BE2C (cell line): ENCODE results near the gene ISM2.

Source experiments
- DNase-seq: peaks from one replicate; pipeline ENCODE4 v3.0.0-alpha.2; 2020
- H3K27me3 ChIP-seq: fragments of 250-450 bp; sonication (Bioruptor Pico); 2 replicates; pipeline ENCODE4 v1.5.1; 2020; ENCODE audit warnings: mild to moderate bottlenecking
- H3K36me3 ChIP-seq: fragments of 250-450 bp; sonication (Bioruptor Pico); 2 replicates; pipeline ENCODE4 v1.5.1; 2020; ENCODE audit warnings: mild to moderate bottlenecking
- H3K4me1 ChIP-seq: fragments of 250-450 bp; sonication (Bioruptor Pico); 2 replicates; pipeline ENCODE4 v1.5.1; 2020
- H3K4me3 ChIP-seq: 2 replicates; pipeline ENCODE4 v1.5.1; 2011; ENCODE audit warnings: low read depth, low read length
- H3K9me3 ChIP-seq: fragments of 250-450 bp; sonication (Bioruptor Pico); 2 replicates; pipeline ENCODE4 v1.5.1; 2020
- TF ChIP-seq, protein P1 (sequence below): IDR thresholded peaks from 2 replicates; pipeline ENCODE4 v1.5.1; 2012; ENCODE audit warnings: mild to moderate bottlenecking, low read depth, low read length

Gene ISM2

DNA sequence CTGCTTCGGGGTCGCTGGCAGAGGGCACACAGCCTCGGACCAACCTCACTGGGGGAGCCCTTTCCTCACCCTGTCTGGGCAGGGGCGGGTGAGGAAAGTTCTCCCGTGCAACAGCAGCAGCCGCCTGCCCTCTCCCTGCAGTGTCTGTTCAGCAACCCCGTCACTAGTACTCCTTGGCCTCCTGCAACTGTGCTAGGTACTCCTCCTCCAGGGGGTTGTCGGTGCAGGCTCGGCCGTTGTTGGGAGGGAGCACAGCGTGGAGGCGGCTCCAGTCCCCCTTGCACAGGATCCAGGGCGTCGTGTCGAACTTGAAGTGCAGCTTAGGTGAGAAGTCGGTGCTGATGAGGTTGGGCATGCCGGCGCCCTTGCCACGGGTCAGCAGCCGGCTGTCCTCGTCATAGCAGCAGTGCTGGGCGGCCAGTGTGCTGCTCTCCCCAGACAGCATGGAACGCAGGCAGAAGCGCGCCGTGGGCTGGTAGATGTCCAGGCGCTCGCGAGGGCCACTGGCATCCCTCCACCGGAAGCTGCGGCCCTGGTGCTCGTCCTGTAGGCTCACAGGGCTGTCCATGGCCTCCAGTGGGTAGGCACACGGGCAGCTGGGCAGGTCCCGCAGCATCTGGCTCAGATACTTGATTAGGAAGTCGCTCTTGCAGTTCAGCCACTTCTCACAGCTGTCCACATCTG lies 23.0 kb downstream of the ISM2 start:
- no peaks in the 10 kb centered on the region for H3K4me1 ChIP-seq
- H3K9me3 ChIP-seq, result no peaks in the 10 kb centered on the region
- no peak for DNase-seq
- H3K27me3 ChIP-seq, result no peaks in the 10 kb centered on the region
- no peaks in the 10 kb centered on the region for H3K36me3 ChIP-seq
- TF ChIP-seq, protein P1, sequence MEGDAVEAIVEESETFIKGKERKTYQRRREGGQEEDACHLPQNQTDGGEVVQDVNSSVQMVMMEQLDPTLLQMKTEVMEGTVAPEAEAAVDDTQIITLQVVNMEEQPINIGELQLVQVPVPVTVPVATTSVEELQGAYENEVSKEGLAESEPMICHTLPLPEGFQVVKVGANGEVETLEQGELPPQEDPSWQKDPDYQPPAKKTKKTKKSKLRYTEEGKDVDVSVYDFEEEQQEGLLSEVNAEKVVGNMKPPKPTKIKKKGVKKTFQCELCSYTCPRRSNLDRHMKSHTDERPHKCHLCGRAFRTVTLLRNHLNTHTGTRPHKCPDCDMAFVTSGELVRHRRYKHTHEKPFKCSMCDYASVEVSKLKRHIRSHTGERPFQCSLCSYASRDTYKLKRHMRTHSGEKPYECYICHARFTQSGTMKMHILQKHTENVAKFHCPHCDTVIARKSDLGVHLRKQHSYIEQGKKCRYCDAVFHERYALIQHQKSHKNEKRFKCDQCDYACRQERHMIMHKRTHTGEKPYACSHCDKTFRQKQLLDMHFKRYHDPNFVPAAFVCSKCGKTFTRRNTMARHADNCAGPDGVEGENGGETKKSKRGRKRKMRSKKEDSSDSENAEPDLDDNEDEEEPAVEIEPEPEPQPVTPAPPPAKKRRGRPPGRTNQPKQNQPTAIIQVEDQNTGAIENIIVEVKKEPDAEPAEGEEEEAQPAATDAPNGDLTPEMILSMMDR, result no peak
- H3K4me3 ChIP-seq, result no peak overlapping the region

DNA sequence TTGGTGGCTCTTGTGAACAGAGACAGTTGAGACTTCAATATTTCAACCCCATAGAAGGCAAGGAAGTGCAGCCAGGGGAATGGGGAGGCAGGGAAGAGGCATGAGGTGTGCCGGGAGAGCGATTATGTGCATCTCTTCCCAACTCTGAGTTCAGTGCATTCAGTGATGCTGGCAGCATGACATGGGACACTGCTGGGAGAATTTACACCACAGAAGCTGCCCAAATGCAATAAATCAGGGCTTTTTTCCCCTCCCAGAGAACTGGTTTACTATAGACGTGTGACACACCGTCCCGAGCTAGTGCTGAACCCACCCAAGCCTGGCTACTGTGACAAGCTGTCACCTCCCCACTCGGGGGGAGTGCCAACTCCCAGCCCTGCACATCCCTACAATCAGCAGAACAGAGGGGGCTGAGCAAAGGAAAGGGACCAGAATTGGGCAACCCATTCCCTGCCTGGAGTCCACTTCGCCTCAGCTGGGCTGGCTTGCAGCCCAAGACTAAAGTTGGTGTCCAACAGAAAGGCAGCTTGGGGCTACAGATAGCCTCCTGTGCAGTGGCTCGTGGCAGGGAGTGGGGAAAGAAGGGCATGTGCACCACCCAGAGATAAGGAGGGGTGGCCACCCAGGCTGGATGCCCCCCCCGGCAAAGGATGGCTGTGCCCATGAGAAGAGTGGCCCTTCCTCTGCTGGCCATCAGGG lies 24.0 kb downstream of the ISM2 start:
- TF ChIP-seq, protein P1, result no peak
- Histone ChIP-seq H3K27me3 (no peaks in the 10 kb centered on the region), H3K4me3 (no peak overlapping the region), H3K9me3 (no peaks in the 10 kb centered on the region), H3K36me3 (peaks cover 5% of the 10 kb centered on the region), H3K4me1 (no peaks in the 10 kb centered on the region)
- DNase-seq, result no peak

DNA sequence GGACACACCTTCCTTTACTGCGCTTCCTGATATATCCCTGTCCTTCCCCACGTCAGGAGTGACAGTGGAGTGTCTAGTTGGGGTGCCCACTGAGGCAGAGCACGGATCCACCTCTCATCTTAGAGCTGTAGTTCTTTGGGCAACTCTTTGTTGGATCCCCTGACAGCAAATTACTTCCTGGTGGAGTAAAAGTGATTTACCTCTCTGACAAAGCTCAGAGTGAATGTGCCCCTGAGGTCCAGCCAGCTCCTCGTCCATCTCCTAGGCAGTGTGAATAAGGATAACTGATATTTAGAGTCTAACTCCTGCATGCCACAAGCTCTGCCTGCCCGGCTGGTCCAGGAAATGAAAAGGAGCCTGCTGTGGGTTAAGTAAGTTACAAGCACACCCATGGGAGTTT lies 24.7 kb downstream of the ISM2 start:
- Histone ChIP-seq H3K36me3 (peaks cover 12% of the 10 kb centered on the region), H3K9me3 (no peaks in the 10 kb centered on the region), H3K27me3 (no peaks in the 10 kb centered on the region), H3K4me1 (no peaks in the 10 kb centered on the region), H3K4me3 (no peak overlapping the region)
- no peak for DNase-seq
- TF ChIP-seq, protein P1, result no peak

DNA sequence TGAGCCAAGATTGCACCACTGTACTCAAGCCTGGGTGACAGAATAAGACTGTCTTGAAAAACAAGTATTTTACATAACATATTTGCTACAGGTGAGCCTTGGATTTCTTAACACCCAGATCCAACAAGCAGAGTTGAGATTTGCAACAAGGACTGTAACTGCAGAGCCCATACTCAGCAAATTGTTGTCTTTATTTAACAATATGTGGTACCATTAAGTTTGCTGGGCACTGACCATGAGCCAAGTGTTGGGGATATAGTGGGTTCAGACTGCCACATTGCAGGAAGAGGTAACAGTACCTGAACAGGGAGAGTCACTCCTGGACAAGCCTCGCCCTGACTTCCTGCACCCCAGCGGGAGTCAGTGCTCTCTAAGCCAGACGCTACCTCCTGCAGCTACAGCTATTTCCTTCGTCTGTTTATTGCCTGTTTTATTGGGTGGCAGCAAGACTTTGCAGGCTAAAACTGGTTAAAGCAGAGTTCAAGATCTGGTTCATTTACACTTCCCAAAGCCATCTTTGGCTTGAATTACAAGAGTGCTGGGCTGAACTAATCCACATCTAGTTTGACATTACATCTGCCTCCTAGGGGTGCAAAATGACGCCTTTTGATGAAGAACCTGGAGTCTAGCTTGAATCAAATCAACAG lies 28.3 kb downstream of the ISM2 start:
- no peaks in the 10 kb centered on the region for H3K9me3 ChIP-seq
- no peak overlapping the region for H3K4me3 ChIP-seq
- TF ChIP-seq, protein P1, result no peak
- no peaks in the 10 kb centered on the region for H3K4me1 ChIP-seq
- no peak for DNase-seq
- no peaks in the 10 kb centered on the region for H3K27me3 ChIP-seq
- peaks cover 43% of the 10 kb centered on the region for H3K36me3 ChIP-seq

DNA sequence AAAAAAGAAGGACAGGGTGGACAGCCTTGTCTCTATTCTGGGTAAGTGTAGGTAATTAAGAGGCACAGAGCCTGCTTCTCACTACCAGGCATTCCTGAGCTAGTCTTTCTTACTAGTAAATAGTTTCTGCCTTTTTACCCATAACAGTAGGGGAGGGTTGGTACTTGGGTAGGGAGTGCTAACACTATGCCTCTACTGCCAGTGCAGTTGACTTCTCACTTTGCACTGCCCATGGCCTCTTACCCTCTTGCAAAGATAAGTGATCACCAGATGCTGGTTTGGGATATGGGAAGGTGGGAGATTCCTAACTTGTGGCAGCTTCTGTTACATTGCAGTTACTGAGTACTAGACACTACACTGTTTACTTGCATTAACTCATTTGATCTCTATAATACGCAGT lies 29.1 kb downstream of the ISM2 start:
- TF ChIP-seq, protein P1, result no peak
- DNase-seq, result no peak
- H3K4me3 ChIP-seq, result no peak overlapping the region
- no peaks in the 10 kb centered on the region for H3K27me3 ChIP-seq
- no peaks in the 10 kb centered on the region for H3K9me3 ChIP-seq
- H3K4me1 ChIP-seq, result no peaks in the 10 kb centered on the region
- H3K36me3 ChIP-seq, result peaks cover 52% of the 10 kb centered on the region

DNA sequence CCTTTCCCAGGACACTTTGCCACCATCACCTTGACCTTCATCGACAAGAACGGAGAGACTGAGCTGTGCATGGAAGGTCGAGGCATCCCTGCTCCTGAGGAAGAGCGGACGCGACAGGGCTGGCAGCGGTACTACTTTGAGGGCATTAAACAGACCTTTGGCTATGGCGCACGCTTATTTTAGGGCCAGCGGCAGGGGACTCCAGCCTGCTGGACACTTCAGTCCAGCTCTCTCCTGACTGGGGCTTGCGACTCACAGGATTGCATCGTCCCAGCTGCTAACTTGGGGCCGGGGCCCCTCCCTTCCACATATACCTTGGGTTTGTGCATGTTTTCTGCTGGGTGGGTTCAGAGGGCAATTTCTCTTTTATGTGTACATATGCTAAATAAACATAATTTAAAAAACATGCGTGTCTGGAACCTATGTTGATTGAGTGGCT lies 29.5 kb downstream of the ISM2 start:
- H3K27me3 ChIP-seq, result no peaks in the 10 kb centered on the region
- peaks cover 56% of the 10 kb centered on the region for H3K36me3 ChIP-seq
- TF ChIP-seq, protein P1, result no peak
- H3K4me3 ChIP-seq, result no peak overlapping the region
- no peak for DNase-seq
- H3K4me1 ChIP-seq, result no peaks in the 10 kb centered on the region
- H3K9me3 ChIP-seq, result no peaks in the 10 kb centered on the region
